NOMO-1 (cell line): ENCODE data around the gene KDM1B.

Source experiments
- DNase-seq, 2 experiments: peaks; one replicate each; lab custom pipeline; 2025; ENCODE audit not compliant: unreplicated experiment in 2 of 2; lab: John Stamatoyannopoulos, UW

KDM1B gene, protein sequence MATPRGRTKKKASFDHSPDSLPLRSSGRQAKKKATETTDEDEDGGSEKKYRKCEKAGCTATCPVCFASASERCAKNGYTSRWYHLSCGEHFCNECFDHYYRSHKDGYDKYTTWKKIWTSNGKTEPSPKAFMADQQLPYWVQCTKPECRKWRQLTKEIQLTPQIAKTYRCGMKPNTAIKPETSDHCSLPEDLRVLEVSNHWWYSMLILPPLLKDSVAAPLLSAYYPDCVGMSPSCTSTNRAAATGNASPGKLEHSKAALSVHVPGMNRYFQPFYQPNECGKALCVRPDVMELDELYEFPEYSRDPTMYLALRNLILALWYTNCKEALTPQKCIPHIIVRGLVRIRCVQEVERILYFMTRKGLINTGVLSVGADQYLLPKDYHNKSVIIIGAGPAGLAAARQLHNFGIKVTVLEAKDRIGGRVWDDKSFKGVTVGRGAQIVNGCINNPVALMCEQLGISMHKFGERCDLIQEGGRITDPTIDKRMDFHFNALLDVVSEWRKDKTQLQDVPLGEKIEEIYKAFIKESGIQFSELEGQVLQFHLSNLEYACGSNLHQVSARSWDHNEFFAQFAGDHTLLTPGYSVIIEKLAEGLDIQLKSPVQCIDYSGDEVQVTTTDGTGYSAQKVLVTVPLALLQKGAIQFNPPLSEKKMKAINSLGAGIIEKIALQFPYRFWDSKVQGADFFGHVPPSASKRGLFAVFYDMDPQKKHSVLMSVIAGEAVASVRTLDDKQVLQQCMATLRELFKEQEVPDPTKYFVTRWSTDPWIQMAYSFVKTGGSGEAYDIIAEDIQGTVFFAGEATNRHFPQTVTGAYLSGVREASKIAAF

DNA sequence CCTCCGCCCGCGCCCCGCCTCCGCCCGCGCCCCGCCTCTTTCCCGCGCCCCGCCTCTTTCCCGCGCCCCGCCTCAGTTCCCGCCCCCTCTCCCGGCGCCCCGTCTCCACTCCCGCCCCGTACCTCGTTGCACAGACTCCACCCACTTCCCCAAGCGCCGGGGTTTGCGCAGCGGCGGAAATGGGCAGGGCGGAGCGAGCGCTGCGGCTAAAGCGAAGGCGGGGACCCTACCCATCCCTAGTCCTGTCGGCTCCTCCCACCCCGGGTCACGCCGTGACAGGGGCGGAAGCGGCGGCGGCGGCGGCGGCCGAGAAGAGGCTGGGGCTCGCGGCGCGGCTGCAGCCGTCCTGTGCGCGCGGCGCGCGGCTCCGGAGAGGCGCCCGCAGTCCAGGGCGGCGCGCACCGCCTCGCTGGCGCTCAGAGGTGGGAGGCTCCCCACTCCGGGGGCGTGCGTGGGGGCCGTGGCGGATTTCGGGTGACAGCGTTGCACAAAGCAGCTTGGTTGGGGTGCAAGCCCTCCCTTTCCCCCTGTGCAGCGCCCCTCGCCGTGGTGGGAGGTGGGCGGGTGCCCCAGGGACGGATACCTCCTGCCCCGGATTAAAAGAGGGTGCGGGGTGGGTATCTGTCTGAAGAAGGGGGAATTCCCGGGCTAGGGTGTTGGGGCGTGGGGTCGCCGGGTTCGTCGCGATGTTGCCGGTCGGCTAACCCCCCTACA is at the start of gene KDM1B:
KDM1B (plus strand) TSS at position 273 of the 714 bp plus-strand sequence. CDS start 4,474 bp downstream, outside the sequence.
- peak; percentile 97 to 99 for DNase-seq

DNA sequence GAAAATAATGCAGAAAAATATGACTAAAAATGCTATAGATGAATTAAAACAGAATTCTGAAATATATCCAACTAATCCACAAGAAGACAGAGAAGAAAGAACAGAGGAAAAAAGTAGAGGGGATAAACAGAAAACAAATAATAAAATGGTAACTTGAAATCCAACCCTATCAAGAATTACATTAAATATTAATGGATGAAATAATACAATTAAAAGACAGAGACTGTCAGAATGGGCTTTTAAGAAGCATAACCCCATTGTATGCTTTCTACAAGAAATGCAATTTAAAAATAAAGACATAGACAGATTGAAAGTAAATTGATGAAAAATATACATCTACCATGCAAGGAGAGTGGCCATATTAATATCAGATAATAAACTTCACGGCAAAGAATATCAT is 48.2 kb upstream of the KDM1B start:
- DNase-seq, result no peak

DNA sequence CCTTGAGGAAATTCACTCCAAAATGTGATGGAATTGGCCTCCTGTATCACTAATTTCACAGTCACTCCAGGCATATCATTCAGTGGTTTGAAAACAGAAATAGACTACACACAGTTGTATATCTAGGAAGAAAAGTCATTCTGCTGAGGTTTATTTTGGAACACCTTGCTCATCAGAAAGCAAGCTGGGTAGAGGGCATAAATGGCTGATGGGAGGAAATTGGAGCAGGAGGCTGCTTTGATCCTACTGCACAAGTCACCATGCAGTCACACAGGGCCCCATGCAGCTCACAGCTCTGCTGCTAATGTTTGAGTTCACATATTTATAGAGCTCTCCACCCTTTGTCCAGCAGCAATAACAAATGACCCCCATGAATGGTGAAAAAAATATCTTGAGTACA is 45.1 kb upstream of the KDM1B start:
- DNase-seq, result no peak

DNA sequence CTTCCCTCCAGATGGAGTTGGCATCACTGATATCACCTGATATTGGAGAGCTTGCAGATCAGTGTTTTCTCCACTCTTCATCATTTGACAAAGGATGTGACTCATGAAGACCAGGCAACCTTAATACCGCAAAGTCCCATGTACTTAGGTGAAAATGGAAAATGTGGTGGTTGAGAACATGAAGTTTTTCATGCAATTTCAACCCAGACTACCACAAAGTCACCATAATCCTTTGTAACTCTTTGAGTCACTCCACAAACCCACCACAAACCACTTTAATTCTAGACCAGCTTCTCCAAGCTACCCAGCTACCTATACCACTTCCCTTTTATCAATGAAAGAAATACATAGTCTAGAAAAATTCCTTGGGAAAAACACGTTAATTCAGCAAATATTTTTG is 39.9 kb upstream of the KDM1B start:
- peak in 1 of 2 experiments; percentile 44 for DNase-seq

DNA sequence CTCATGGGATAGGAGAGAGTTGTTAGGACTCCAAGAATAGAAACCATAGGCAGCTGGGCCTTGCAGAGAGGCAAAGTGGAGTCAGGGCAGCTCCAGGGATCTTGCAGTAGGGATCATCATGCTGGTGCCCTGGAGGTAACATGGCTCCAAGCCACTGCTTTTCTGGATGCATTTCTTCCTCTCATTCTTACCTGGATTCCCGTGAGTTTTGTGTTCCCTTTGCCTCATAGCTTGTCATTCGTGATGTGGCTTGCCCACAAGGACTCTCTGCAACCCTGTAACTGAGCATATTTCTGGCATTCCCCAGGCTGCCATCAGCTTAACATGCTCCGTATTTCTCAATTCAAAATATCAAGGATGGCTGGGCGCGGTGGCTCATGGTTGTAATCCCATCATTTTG is 38.1 kb upstream of the KDM1B start:
- DNase-seq, result no peak

DNA sequence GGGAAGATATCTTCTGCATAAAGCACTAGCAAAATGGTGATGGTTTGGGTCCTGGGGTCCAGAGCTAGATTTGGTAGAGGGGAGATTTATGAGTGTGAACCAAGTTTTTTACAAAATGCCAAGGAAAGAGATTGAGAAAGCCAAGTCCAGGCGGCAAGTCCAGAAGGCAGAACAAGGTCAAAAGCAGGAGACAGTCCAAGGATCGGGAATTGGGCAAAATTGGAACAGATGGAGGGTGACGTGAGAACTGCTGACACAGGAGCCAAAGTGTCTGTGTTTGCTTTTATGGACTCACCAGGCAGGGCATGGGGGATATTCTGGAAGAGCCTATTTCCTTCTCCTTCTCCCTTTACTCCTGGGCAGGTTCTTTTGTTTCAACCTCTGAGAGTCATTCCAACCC is 36.9 kb upstream of the KDM1B start:
- no peak for DNase-seq

DNA sequence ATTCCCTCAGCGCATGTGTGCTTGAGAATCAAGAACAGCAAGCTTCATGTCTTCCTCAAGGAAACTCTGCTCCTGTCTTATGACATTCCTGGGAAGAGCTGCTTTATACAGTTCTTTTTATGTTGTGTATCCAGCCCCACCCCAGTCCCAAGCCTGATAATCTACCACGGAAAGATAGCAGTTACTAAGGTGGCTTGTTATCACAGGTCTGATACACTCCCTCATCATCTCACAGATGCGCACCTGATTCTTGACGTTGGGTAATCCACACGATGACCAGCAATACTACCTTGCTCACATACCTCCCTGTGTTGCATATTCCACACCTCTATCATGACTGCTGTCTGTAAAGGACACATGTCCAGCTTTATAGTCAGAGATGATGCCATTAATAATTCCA is 36.0 kb upstream of the KDM1B start:
- no peak for DNase-seq

DNA sequence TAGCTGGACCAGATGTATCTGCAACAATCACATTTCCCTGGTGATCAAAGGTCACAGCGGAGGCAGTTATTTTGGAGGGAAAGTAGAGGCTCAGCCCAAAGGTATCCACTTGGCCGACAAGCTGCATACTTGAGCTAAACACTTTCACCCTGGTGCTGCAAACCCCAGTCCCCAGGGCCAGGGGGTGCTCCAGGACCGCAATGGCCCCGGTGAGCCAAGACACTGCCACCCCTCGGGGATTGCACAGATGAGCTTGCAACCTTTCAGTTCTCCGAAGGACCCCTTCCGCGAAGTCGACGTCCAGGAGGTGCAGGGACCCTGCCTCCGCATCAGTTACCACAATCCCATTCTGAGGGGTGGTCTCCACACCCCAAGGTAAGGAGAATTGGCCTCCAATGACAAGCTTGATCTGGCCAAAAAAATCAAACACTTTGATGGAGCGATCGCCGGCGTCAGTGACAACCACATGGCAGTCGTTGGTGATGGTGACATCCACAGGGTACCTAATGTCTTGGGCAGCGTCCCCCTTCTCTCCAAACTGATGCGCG is 33.6 kb upstream of the KDM1B start:
- no peak for DNase-seq

DNA sequence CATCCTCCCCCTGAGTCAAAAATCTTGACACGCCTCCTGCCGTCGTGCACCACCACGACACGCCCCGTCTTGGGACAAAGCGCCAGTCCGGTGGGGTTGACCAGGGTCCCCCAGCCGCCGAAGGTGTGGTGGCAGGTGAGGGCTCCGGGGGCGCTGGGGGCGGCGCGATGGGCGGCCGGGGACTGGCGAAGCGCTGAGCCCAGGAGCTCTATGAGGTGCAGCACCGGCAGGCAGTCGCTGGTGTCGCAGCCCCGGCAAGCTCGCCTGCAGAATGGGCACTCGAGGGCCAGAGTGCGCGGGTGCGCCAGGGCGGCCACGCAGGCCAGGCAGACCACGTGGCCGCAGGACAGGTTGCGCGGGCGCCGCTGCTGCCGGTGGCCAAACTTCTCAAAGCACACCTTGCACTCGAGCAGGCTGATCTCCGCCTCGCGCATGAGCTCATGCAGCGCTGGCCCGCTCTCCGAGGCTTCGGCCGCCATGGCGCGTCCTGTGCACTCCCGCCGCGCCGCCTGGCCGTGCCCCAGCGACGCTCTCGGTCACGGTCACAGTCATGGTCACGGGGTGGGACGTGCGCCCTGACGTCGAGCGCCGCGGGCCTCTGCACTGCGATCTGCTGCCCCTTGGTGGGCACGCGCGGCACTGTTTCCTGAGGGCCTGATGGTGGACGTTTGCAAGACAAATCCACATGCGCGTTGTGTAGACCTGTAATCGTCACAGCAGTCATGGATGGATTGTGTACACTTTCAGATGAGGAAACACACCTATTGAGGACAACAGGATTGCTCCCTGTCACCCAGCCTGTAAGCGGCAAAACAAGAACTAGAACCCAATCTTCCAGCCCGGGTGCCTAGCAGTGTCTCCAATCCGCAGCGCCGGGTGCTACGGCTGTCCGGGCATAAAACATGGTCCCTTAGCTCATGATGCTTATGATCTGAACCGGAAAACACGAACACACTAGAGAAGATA is 32.8 kb upstream of the KDM1B start, which contains the start of gene NHLRC1:
NHLRC1 (minus strand) TSS at position 550 of the 966 bp plus-strand sequence; CDS start at position 479, 71 bp downstream.
- peak; percentile 46 to 78 for DNase-seq

DNA sequence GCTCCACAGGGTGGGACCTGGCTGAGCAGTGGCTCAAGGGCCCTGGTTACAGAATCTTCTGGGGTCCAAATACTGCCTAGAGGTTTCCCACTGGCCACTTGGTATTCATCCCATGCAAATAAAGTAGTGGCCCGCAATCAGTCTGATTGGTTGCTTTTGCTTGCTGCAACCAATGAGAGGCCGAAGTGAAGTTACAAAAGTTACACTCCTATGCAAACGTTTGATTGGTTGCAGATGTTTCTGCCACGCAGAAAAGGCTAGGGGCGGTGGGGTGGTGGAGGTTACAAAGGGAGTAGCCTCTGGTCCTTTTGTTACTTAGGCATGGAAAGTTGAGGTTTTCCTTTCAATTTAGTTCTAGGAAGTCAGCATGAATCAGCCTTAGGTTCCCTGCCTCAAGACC is 29.1 kb upstream of the KDM1B start:
- no peak for DNase-seq

DNA sequence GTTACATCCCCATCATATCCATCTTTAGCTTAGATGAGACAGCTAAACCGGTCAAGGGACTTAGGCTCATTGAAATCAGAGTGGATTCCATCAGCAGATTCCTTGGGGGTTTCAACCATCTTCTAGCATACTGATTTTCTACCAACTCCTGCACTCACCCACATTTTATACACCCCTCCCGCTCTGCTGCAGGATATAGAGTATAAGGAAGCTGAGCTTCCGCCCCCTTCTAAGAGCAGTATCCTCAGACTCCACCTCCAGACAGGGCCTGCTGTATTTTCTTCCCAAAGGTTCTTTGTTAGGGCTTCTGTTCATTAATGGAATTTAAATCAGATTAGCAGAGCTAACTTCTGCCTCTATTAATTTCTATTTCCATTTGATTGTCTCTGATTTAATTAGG is 22.9 kb upstream of the KDM1B start:
- no peak for DNase-seq

DNA sequence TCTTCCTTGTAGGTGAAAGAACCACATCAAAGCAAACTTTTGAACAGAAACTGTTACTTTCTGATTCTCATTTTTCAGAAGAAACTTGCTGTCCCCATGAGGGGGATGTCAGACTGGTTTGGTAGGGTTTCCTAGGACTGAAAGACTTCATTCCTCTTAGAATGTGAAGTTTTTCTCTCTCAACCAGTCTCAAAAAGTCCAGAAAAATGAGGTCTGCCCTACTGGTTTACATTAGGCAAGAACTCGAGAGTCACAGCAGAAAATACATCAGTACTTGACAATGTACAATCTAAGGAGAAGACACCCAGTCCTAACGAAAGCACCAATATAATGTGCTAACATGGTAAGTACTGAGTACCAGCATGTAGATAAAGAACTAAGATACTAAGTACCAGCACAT is 20.1 kb upstream of the KDM1B start:
- DNase-seq, result no peak

DNA sequence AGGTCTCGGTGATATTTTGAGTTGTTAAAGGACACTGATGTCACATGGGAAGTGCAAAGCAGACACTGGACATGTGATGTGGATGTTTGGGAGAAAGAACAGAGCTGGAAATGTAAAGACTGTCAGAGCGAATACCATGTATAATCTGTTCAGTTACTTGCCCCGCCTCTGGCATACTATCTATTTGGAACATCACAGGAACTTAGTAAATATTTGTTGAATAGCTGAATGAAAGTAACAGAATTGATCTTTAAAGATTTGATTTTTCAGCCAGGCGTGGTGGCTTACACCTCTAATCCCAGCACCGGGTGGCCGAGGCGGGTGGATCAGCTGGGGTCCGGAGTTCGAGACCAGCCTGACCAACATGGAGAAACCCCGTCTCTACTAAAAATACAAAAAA is 19.0 kb upstream of the KDM1B start:
- no peak for DNase-seq

DNA sequence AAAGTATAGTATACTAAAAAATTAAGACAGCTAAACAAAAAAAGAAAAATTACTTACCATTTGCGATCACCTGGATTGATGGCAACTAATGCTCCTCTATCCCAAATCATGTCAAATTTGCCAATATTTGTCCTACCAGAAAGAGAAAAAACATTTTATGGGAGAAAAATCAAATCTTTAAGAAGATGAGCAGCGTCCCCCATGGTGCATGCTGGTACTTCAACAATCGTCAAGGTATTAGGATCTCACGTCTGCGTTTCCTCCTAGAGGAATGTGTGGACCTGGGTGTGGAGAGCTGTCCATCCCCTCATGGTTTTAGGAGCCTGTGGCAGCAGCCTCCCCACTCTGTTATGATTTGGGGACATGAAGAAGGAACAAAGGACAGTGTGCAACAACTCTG is 16.3 kb upstream of the KDM1B start:
- no peak for DNase-seq

DNA sequence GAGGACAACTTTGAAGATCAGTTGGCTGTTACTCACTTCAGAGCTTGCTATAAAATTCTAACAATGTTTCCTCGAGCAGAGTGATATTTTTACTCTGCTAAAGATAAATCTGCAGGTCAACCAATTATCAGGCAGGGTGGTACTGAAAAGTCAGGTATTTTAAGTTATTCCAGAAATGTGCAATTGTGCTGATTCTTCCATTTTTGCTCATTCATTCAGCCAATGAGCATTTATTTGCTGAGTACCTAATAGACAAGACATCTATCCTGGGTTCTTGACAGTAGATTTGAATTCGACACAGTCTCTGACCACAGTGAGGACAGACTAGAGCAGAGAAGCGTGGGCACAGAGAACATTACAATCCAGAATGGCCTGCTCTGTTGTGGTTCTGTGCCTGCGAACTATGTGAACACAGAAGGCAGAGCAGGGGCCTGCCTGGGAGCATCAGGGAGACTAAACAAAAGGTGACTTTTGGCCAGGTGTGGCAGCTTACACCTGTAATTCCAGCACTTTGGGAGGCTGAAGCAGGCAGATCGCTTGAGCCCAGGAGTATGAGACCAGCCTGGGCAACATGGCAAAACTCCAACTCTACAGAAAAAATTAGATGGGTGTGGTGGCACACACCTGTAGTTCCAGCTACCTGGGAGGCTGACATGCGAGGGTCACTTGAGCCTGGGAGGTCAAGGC is 15.1 kb upstream of the KDM1B start:
- no peak for DNase-seq

DNA sequence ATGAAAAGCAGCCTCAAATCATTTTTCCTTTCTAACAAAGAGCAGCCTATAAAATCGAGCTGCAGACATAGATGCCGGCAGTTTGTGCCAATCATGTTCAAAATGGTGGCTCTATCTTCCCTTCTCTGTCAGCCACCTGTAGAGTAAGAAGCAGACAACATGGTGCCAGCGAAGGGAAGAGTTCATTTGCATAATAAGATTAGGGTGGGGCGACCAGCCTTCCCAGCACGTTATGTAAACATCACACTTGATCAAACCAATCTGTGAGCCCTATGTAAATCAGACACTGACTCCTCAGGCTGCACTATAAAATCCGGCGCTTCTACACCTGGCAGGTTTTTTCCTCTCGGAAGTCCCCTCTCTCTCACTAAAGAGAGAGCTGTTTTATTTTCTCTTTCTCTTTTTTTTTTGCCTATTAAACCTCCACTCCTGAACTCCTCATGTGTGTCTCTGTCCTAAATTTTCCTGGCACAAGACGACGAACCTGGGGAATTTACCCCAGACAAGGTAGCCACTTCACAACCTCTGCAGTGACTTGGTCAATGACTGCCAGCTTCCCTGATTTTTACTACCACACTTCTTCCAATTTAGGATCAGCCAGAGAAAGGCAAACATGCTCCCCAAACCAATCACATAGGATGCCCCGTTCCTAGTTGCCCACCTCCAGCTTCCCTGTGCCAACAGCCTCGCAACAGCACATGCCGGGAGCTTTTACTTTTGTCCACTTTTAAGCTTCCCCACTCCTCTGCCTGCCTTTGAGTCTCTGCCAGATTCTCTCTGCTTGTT is 13.2 kb upstream of the KDM1B start:
- DNase-seq, result no peak

DNA sequence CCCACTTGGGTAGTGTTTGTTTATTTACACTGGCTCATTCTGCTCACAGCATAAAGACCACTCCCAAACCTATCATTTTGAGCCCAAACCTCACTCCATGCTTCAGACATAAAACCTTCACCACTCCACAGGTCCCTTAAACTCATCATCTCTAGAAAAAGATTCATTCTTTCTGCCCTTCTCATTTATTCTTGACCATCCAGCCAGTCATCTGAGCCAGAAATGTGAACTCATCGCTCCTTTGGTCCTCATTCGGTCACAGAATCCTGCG is 12.7 kb upstream of the KDM1B start:
- no peak for DNase-seq

DNA sequence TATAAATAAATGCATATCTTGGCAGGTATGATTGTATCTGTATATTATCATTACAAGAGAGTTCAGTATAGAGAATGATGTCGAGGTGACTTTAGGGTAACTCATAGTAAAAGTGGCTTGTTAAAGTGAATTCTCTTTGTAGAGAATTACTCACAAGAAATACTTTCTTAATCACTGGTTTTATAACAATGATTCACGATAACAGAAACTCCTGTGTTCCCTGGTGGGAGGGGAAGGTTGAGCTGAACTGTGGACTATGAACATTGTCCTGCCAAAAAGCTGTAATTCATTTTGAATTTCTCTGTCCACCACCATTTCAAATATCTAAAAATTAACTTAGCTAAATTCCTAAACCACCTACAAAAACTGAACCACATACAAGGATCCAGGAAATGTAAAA is 8.1 kb upstream of the KDM1B start:
- no peak for DNase-seq

DNA sequence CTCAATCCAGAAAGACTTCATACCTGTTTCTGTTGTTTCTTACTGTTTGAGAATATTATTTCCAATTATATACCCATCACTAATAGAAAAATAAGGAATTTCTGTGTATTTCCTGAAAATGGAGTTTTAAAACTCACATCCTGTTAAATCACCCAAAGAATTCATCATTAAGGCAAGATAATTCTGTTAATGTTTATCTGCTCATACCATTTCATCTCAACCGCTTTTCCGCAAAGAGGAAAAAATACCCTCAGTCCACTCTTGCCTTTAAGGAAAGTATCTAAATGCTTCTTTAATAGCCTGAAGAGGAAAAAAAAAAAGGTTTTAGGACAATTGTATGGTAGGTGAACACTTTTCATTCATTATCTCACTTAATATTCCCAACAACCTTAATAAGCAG is 7.6 kb upstream of the KDM1B start:
- no peak for DNase-seq
